DOHH2 (cell line): Measurements from ENCODE around the gene FGF22.

Experiments used
- H3F3A ChIP-seq: fragments of 200-600 bp; sonication (generic), shearing (Covaris generic); 2 replicates; pipeline ENCODE4 v1.6.0; 2016; ENCODE audit warnings: antibody characterized with exemption, mild to moderate bottlenecking; ENCODE audit not compliant: control insufficient read depth, insufficient read depth
- H3K27ac ChIP-seq: fragments of 200-600 bp; sonication (generic); 2 replicates; pipeline ENCODE4 v1.5.1; 2014; ENCODE audit warnings: low read depth, mild to moderate bottlenecking, low read length, moderate library complexity
- H3K27me3 ChIP-seq: fragments of 200-600 bp; sonication (generic); 2 replicates; pipeline ENCODE4 v1.6.1; 2014; ENCODE audit warnings: mild to moderate bottlenecking, low read length, mixed read lengths; ENCODE audit not compliant: control insufficient read depth
- H3K36me3 ChIP-seq: fragments of 200-600 bp; sonication (generic); 2 replicates; pipeline ENCODE4 v1.6.1; 2014; ENCODE audit warnings: mild to moderate bottlenecking, low read length, moderate library complexity, mixed read lengths; ENCODE audit not compliant: control insufficient read depth
- H3K4me1 ChIP-seq: fragments of 200-600 bp; sonication (generic); 2 replicates; pipeline ENCODE4 v1.6.1; 2014; ENCODE audit warnings: mild to moderate bottlenecking, low read length, mixed read lengths; ENCODE audit not compliant: control insufficient read depth
- H3K4me2 ChIP-seq: fragments of 200-600 bp; sonication (generic); 2 replicates; pipeline ENCODE4 v1.6.0; 2014; ENCODE audit warnings: mild to moderate bottlenecking, low read length, moderate library complexity
- H3K4me3 ChIP-seq: fragments of 200-600 bp; sonication (generic); 2 replicates; pipeline ENCODE4 v1.5.1; 2014; ENCODE audit warnings: mild to moderate bottlenecking, low read length, mixed read lengths
- H3K79me2 ChIP-seq: fragments of 200-600 bp; sonication (generic); 2 replicates; pipeline ENCODE4 v1.6.1; 2014; ENCODE audit warnings: mild to moderate bottlenecking, low read length, mixed read lengths; ENCODE audit not compliant: control insufficient read depth
- H3K9me2 ChIP-seq: fragments of 200-600 bp; sonication (generic); replicated peaks from 2 replicates; pipeline ENCODE4 v1.6.1; 2014; ENCODE audit warnings: mild to moderate bottlenecking, low read length, mixed read lengths; ENCODE audit not compliant: control insufficient read depth
- H3K9me3 ChIP-seq: fragments of 200-600 bp; sonication (generic); 2 replicates; pipeline ENCODE4 v1.6.1; 2014; ENCODE audit warnings: antibody characterized with exemption, low read length, mixed read lengths; ENCODE audit not compliant: control insufficient read depth, insufficient read depth
- H4K20me1 ChIP-seq: fragments of 200-600 bp; sonication (generic); 2 replicates; pipeline ENCODE4 v1.6.0; 2014; ENCODE audit warnings: low read depth, mild to moderate bottlenecking, antibody characterized with exemption, low read length, moderate library complexity; ENCODE audit not compliant: control insufficient read depth, insufficient read depth
- EZH2phosphoT487 ChIP-seq: fragments of 200-600 bp; sonication (generic); IDR thresholded peaks from 2 replicates; pipeline ENCODE4 v1.6.1; 2017; ENCODE audit warnings: borderline replicate concordance, mild to moderate bottlenecking, antibody characterized with exemption, low read length, moderate library complexity, mixed read lengths
- TF ChIP-seq, protein P1 (sequence below): fragments of 200-600 bp; sonication (generic); IDR thresholded peaks from one replicate; pipeline ENCODE4 v1.5.1; 2014; ENCODE audit warnings: antibody characterized with exemption, mild to moderate bottlenecking, low read depth, low read length; ENCODE audit not compliant: poor library complexity, severe bottlenecking

The FGF22 gene

DNA sequence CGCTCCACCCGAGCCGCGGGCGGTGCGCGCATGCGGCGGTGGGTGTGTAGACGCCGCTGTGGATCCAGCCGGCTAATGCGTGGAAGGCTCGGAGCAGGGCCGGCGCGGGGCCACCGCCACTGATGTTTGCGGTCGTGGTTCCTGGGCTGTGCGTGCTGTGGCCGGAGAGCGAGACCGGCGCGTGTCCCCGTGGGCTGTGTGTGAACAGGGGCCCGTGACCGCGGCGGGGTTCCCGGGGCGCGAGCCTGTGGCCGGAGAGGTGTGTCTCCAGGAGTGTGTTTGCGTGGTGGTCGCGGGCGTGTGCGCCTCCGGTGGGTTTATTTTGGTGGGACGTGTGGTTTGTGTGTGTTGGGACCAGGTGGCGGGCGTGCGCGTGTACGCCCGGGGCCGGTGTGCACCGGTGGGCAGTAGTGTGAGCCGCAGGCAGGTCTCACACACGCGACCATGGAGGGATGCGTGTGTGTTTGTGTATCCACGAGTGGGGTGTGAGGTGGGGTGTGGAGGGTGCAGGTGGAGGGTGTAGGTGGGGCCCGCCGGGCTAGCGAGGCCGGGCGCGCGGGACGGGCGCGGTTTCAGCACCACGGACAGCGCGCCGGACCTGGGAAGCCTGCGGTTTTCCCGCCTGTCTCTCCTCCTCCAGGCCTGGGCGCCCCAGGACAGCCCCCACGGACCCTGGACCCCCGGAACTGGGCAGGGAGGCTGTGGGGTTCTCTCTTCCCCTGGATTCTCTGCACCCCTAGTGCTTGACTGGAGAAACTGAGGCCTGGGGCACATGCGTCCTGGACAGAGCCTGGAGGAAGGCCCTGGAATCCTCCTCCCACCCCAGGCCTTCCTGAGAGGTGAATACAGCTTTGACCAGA lies 48.4 kb upstream of the FGF22 start:
- Histone ChIP-seq H3K9me3 (no peaks in the 10 kb centered on the region), H3K36me3 (no peaks in the 10 kb centered on the region), H3K4me3 (no peak overlapping the region), H3K4me2 (no peak overlapping the region), H4K20me1 (0 out of 2 replicates have a peak, but pooled peaks cover 3% of the 10 kb centered on the region), H3K9me2 (no peaks in the 10 kb centered on the region), H3F3A (no peaks in the 10 kb centered on the region), H3K4me1 (peaks cover 11% of the 10 kb centered on the region), H3K27ac (no peak overlapping the region), H3K27me3 (peaks cover 18% of the 10 kb centered on the region), H3K79me2 (no peaks in the 10 kb centered on the region)
- no peak for TF ChIP-seq EZH2phosphoT487
- TF ChIP-seq, protein P1, sequence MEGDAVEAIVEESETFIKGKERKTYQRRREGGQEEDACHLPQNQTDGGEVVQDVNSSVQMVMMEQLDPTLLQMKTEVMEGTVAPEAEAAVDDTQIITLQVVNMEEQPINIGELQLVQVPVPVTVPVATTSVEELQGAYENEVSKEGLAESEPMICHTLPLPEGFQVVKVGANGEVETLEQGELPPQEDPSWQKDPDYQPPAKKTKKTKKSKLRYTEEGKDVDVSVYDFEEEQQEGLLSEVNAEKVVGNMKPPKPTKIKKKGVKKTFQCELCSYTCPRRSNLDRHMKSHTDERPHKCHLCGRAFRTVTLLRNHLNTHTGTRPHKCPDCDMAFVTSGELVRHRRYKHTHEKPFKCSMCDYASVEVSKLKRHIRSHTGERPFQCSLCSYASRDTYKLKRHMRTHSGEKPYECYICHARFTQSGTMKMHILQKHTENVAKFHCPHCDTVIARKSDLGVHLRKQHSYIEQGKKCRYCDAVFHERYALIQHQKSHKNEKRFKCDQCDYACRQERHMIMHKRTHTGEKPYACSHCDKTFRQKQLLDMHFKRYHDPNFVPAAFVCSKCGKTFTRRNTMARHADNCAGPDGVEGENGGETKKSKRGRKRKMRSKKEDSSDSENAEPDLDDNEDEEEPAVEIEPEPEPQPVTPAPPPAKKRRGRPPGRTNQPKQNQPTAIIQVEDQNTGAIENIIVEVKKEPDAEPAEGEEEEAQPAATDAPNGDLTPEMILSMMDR = no peak

DNA sequence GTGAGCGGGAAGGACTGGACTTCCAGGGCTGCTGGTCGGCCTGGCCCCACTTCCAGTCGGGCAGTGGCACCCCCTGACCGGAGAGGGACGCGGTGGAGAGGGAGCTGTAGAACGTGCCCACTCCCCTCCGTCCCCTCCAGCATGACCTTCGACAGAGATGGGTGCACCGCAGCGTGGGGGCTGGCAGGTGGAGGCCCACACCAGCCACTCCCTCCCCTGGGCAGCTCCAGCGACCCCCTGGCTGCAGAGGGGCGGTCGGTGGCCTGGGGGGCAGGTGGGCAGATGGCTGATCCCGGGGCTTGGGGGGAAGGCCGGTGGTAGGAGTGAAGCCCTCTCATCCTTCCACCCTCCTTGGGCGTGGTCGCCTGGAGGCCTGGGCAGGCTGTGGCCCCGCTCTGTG lies 47.6 kb upstream of the FGF22 start:
- Histone ChIP-seq H3K4me1 (peaks cover 11% of the 10 kb centered on the region), H3K27me3 (peaks cover 18% of the 10 kb centered on the region), H4K20me1 (0 out of 2 replicates have a peak, but pooled peaks cover 3% of the 10 kb centered on the region), H3F3A (no peaks in the 10 kb centered on the region), H3K4me3 (no peak overlapping the region), H3K9me2 (no peaks in the 10 kb centered on the region), H3K36me3 (no peaks in the 10 kb centered on the region), H3K27ac (no peak overlapping the region), H3K79me2 (no peaks in the 10 kb centered on the region), H3K4me2 (no peak overlapping the region), H3K9me3 (no peaks in the 10 kb centered on the region)
- TF ChIP-seq EZH2phosphoT487 = no peak
- TF ChIP-seq, protein P1 = no peak

DNA sequence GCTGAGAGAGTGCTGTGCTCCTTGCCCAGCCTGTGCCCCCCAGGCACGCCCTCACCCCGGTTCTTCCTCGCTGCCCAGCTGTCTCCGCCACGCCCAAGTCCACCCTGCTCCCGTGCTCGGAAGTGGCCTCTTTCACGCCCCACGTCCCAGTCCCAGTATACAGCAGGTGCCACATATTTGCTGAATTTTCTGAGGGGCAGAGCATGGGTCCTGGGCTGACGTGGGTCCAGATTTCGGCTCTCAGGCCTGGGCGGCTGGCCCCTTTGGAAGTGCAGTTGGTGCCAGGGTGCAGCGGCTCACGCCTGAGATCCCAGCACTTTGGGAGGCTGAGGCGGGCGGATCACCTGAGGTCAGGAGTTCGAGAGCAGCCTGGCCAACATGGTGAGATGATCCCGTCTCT lies 46.6 kb upstream of the FGF22 start:
- H3F3A ChIP-seq = no peaks in the 10 kb centered on the region
- no peak overlapping the region for H3K4me2 ChIP-seq

More for the DNA sequence above, 46.6 kb upstream of the FGF22 start:
- TF ChIP-seq, protein P1 = no peak
- TF ChIP-seq EZH2phosphoT487 = no peak
- Histone ChIP-seq H3K4me3 (no peak overlapping the region), H3K9me3 (no peaks in the 10 kb centered on the region), H3K4me1 (peaks cover 11% of the 10 kb centered on the region), H3K27me3 (peaks cover 17% of the 10 kb centered on the region), H4K20me1 (0 out of 2 replicates have a peak, but pooled peaks cover 3% of the 10 kb centered on the region), H3K9me2 (no peaks in the 10 kb centered on the region), H3K36me3 (no peaks in the 10 kb centered on the region), H3K79me2 (no peaks in the 10 kb centered on the region), H3K27ac (no peak overlapping the region)
